OCI-LY7 (cell line): ENCODE results near the gene ABI3. TPM values are rescaled to one million over a fixed set of nuclear protein-coding genes. Genes with fewer than 3 reads are reported as not detected.

Experiments used
- Bru-seq: library from RNA; stranded (reverse); fragments of 400-500 nt; gene quantifications from one replicate; lab custom pipeline; 2021; lab: Mats Ljungman, UMichigan
- BruChase-seq, 2 experiments: library from RNA; stranded (reverse); fragments of 400-500 nt; gene quantifications; one replicate each; lab custom pipeline; 2021; lab: Mats Ljungman, UMichigan
- BruUV-seq: library from RNA; stranded (reverse); fragments of 400-500 nt; replicated peaks from 2 replicates; lab custom pipeline; 2021; lab: Mats Ljungman, UMichigan
- CTCF ChIA-PET: fragments of 300-600 bp; sonication (Branson Sonifier 250); formaldehyde crosslinking; loops from one replicate; lab custom pipeline; 2022; ENCODE audit warnings: antibody characterized with exemption; ENCODE audit not compliant: unreplicated experiment; lab: Charles Lee
- POLR2A ChIA-PET: fragments of 300-600 bp; sonication (Branson Sonifier 250); formaldehyde crosslinking; loops from one replicate; lab custom pipeline; 2022; ENCODE audit warnings: antibody characterized with exemption; lab: Charles Lee
- DNase-seq: peaks from one replicate; pipeline ENCODE4 v3.0.0-alpha.2; 2015; ENCODE audit warnings: low spot score
- H2AFZ ChIP-seq: fragments of 200-600 bp; sonication (generic), shearing (Covaris generic); 2 replicates; pipeline ENCODE4 v1.6.1; 2014; ENCODE audit warnings: mild to moderate bottlenecking, antibody characterized with exemption, low read length, moderate library complexity
- H3K27ac ChIP-seq: fragments of 200-600 bp; sonication (generic); 2 replicates; pipeline ENCODE4 v1.5.1; 2014; ENCODE audit warnings: mixed run types, low read depth, mild to moderate bottlenecking, moderate library complexity, low read length, inconsistent platforms; ENCODE audit not compliant: poor library complexity, severe bottlenecking
- H3K36me3 ChIP-seq: fragments of 200-600 bp; sonication (generic); 2 replicates; pipeline ENCODE4 v1.6.1; 2014; ENCODE audit warnings: mild to moderate bottlenecking, antibody characterized with exemption, low read length, moderate library complexity, mixed read lengths; ENCODE audit not compliant: insufficient read depth
- H3K4me1 ChIP-seq: fragments of 200-600 bp; sonication (generic); 2 replicates; pipeline ENCODE4 v1.5.1; 2014; ENCODE audit warnings: mild to moderate bottlenecking, low read length; ENCODE audit not compliant: insufficient read depth, poor library complexity, severe bottlenecking
- H3K4me2 ChIP-seq: fragments of 200-600 bp; sonication (generic); 2 replicates; pipeline ENCODE4 v1.6.1; 2014; ENCODE audit warnings: mild to moderate bottlenecking, low read length
- H3K4me3 ChIP-seq: fragments of 200-600 bp; sonication (generic); 2 replicates; pipeline ENCODE4 v1.5.1; 2014; ENCODE audit warnings: mild to moderate bottlenecking, low read depth, low read length; ENCODE audit not compliant: poor library complexity, severe bottlenecking
- H3K79me2 ChIP-seq: fragments of 200-600 bp; sonication (generic); 2 replicates; pipeline ENCODE4 v1.6.1; 2016; ENCODE audit warnings: low read depth, mild to moderate bottlenecking, low read length, moderate library complexity, mixed read lengths; ENCODE audit not compliant: insufficient read depth
- H3K9me2 ChIP-seq: fragments of 200-600 bp; sonication (generic); 2 replicates; pipeline ENCODE4 v1.6.1; 2016; ENCODE audit warnings: mild to moderate bottlenecking, low read length, mixed read lengths; ENCODE audit not compliant: insufficient read depth
- H3K9me3 ChIP-seq: fragments of 200-600 bp; sonication (generic); 2 replicates; pipeline ENCODE4 v1.6.1; 2014; ENCODE audit warnings: mild to moderate bottlenecking, mixed run types, low read length, mixed read lengths
- H4K20me1 ChIP-seq: fragments of 200-600 bp; sonication (generic); 2 replicates; pipeline ENCODE4 v1.6.1; 2014; ENCODE audit warnings: mild to moderate bottlenecking, antibody characterized with exemption, low read length, moderate library complexity, mixed read lengths; ENCODE audit not compliant: insufficient read depth
- CTCF ChIP-seq: fragments of 200-600 bp; sonication (generic); conservative IDR thresholded peaks from 2 replicates; pipeline ENCODE4 v1.5.1; 2014; ENCODE audit warnings: mild to moderate bottlenecking, antibody characterized with exemption, low read length, moderate library complexity, mixed read lengths
- EZH2phosphoT487 ChIP-seq: fragments of 200-600 bp; sonication (generic); IDR thresholded peaks from 2 replicates; pipeline ENCODE4 v1.6.1; 2018; ENCODE audit warnings: low read depth, borderline replicate concordance, mild to moderate bottlenecking, mixed run types, antibody characterized with exemption, low read length, moderate library complexity, mixed read lengths
- intact Hi-C: fragments of 100-400 bp; cut with micrococcal nuclease; formaldehyde crosslinking; loops from one replicate; pipeline ENCODE4 v1.10.0; 2022; ENCODE audit not compliant: unreplicated experiment
- long read RNA-seq: library from polyadenylated mRNA; stranded (forward); transcript quantifications from one replicate; pipeline ENCODE4 v2.0.0, GENCODE V29; 2022
- total RNA-seq, 2 experiments: library from RNA; depleted of rRNA in 1 of 2; stranded (reverse); fragments of >200 nt in 1 of 2; shearing (Covaris generic) in 1 of 2; gene quantifications; 2 replicates each; pipeline ENCODE4 v1.2.3, GENCODE V29; 2014 to 2022

ABI3 gene
- total RNA-seq (2014; rRNA removed; shearing (Covaris generic)) (16.8 and 24.0 TPM in 2 replicates), total RNA-seq (2022) (23.6 and 29.5 TPM in 2 replicates), Bru-seq, nascent RNA (percentile 60 among the genes with signal in this experiment), BruChase-seq, experiment 1, labeled RNA remaining after a 6-hour chase (percentile 58 among the genes with signal in this experiment), BruChase-seq, experiment 2, labeled RNA remaining after a 2-hour chase (percentile 58 among the genes with signal in this experiment)
- long read RNA-seq, transcript ABI3-201 (8 exons, 2,109 nt) = major isoform, 51 of 67 reads
- long read RNA-seq, partial matches to known transcripts = 3 of 67 reads
- long read RNA-seq, other reads (novel, unspliced or antisense) = 11 of 67 reads

- Histone ChIP-seq H3K36me3 (peaks cover 13% of the 10 kb centered on the region; the same call in 1 of the 2 replicates), H3K79me2 (peaks cover 53% of the 10 kb centered on the region), H4K20me1 (peaks cover 5% of the 10 kb centered on the region; the same call in 1 of the 2 replicates), H3K4me2 (peak within 1 kb of the TSS; percentile 95), H3K9me2 (no peaks in the 10 kb centered on the region), H3K9me3 (no peaks in the 10 kb centered on the region), H3K4me3 (peak within 1 kb of the TSS; percentile 82), H2AFZ (peak within 1 kb of the TSS; percentile 33; the same call in 1 of the 2 replicates), H3K27ac (peak within 1 kb of the TSS; percentile 92), H3K4me1 (peaks cover 52% of the 10 kb centered on the region)
- BruUV-seq = no TSS peak
- TF ChIP-seq EZH2phosphoT487 (no peak), CTCF (no peak)
- ChIA-PET CTCF (interaction anchor here (0.6 kb wide), 1 partner anchor 34 kb away, joined by 14 read pairs; no protein-coding TSS in a partner anchor), POLR2A (interaction anchor here (0.7 to 6.5 kb wide), 4 partner anchors 10 to 149 kb away, joined by 3 to 45 read pairs (median 3); no protein-coding TSS in a partner anchor)
- intact Hi-C loops = loop anchor here (1.0 to 10.0 kb wide), 3 partner anchors 18 to 534 kb away; partner anchors contain the start of gene SPOP
- DNase-seq = peak; percentile 94
Measured at GRCh38 chr17:49210158-49211029, at the start of gene ABI3, which contains the start of gene GNGT2. Gene ABI3, plus strand, starts transcription at chr17:49210707. Its CDS starts 18 bp downstream, at chr17:49210725. Gene GNGT2, minus strand, starts transcription at chr17:49210574. Its CDS starts 3,152 bp downstream, at chr17:49207422.

- no peaks in the 10 kb centered on the region for H3K79me2 ChIP-seq
- no peaks in the 10 kb centered on the region for H3K9me3 ChIP-seq
- no TSS peak for BruUV-seq
- DNase-seq = no peak
- H3K4me1 ChIP-seq = no peaks in the 10 kb centered on the region
- H3K27ac ChIP-seq = no peak overlapping the region
- ChIA-PET POLR2A (interaction anchor here (0.5 kb wide), 1 partner anchor 122 kb away, joined by 3 read pairs; no protein-coding TSS in a partner anchor), CTCF (no interaction called here)
- H4K20me1 ChIP-seq = no peaks in the 10 kb centered on the region
- H3K36me3 ChIP-seq = no peaks in the 10 kb centered on the region
- no peak for TF ChIP-seq CTCF
- TF ChIP-seq EZH2phosphoT487 = no peak
- H3K9me2 ChIP-seq = no peaks in the 10 kb centered on the region
- no peak overlapping the region for H3K4me2 ChIP-seq
- H3K4me3 ChIP-seq = no peak overlapping the region
- intact Hi-C loops = no loop called here
- H2AFZ ChIP-seq = no peak overlapping the region
Measured at GRCh38 chr17:49162866-49163265, 47.6 kb upstream of the ABI3 start.
